Measurements from ENCODE around the gene MXRA7.
A peak's percentile ranks its signal among the peaks of the same experiment; 100 is the strongest.

The MXRA7 gene

DNA sequence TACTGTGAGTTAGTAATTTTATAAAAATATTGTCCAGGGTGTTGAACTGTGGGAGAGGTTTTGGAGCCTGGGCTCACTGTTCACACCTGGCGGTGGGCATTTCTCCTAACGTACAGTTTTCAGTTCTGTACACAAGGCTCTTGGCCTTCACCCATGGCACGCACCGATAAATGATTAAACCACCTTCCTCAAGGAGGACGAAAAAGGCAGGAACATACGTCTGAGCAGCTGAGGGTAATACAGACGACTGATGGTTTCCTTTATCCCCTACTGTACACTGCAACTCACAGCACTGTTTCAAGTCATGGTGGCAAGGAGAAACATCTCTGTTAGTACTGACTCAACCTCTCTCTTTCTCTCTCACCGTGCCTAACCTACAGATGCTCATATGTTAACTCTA, 65.8 kb downstream of the MXRA7 start:
- Mint-ChIP-seq H3K36me3 (ENCODE audit: low read depth) (no peaks in the 10 kb centered on the region), H3K27ac (peak overlapping the region; percentile 61 to 82 (median 68)), H3K27me3 (ENCODE audit: low read depth) (no peaks in the 10 kb centered on the region), H3K4me3 (no peak overlapping the region), H3K4me1 (peaks cover 14% of the 10 kb centered on the region), H3K9me3 (peaks cover 5% of the 10 kb centered on the region)
- TF ChIP-seq CTCF (IDR thresholded peaks at IDR 0.05; ENCODE audit: unreplicated experiment in 3 of 3): no peak

DNA sequence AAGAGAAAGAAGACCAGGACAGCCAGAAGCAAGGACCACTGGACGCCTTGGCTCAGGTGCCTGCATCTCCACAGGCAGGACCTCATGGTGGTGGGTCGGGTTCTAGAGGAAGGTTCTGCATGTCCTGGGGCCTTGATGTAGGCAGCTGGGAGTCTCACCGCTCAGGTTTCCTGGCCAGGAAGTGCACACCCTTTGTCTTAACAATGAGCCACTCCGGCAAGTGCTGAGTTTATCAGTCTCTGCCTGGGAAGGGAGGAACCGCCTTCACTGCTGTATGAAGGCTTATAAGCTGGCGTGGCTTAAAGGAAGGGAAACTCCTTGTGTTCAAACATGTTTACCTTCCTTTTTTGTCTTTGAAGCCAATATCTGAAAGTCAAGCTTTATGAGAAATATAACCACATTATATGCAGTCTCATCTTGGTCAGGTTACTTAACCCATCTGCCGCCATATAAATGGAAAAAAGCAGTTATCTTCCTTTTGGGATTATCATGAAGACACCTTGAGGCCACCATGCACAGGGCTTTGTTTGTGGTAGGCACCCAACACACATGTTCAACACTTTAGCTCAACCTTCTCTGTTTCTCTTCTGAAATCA, 67.1 kb downstream of the MXRA7 start, which contains the start of gene ST6GALNAC1:
Gene ST6GALNAC1 (minus strand): TSS at position 205 of the 596 bp plus-strand sequence. CDS start 119 bp downstream, at position 86.
- Mint-ChIP-seq H3K4me3 (no peak within 1 kb of the TSS), H3K36me3 (ENCODE audit: low read depth) (no peaks in the 10 kb centered on the region), H3K9me3 (peaks cover 3% of the 10 kb centered on the region), H3K27ac (peak within 1 kb of the TSS; percentile 61 to 82 (median 68)), H3K4me1 (peaks cover 25% of the 10 kb centered on the region), H3K27me3 (ENCODE audit: low read depth) (no peaks in the 10 kb centered on the region)
- TF ChIP-seq CTCF (IDR thresholded peaks at IDR 0.05; ENCODE audit: unreplicated experiment in 3 of 3): no peak

DNA sequence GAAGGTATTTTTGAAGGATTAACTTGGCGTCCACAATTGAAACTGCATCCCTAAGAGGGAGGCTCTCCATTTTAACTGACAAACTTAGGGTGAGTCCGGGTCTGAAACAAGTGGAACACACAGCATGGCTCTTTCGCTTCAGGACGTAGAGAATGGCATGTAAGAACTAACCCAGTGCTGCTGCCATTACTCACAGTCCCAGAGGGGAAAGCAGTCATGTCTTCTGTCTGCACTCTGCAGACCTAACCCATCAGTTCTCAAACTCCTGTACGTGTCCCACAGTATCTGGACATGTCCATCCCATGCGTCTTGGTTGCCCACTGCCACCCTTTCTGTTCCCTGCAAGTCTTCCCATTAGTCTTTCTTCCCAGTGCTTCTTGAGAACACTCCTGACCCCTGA, 67.8 kb downstream of the MXRA7 start:
- peak overlapping the region in 2 of 3 experiments; percentile 16 to 29 for H3K27ac Mint-ChIP-seq
- H3K4me3 Mint-ChIP-seq: no peak overlapping the region
- H3K36me3 Mint-ChIP-seq (ENCODE audit: low read depth): no peaks in the 10 kb centered on the region
- no peak for TF ChIP-seq CTCF (IDR thresholded peaks at IDR 0.05; ENCODE audit: unreplicated experiment in 3 of 3)
- peaks cover 3% of the 10 kb centered on the region for H3K9me3 Mint-ChIP-seq
- no peaks in the 10 kb centered on the region for H3K27me3 Mint-ChIP-seq (ENCODE audit: low read depth)
- peaks cover 26% of the 10 kb centered on the region for H3K4me1 Mint-ChIP-seq

DNA sequence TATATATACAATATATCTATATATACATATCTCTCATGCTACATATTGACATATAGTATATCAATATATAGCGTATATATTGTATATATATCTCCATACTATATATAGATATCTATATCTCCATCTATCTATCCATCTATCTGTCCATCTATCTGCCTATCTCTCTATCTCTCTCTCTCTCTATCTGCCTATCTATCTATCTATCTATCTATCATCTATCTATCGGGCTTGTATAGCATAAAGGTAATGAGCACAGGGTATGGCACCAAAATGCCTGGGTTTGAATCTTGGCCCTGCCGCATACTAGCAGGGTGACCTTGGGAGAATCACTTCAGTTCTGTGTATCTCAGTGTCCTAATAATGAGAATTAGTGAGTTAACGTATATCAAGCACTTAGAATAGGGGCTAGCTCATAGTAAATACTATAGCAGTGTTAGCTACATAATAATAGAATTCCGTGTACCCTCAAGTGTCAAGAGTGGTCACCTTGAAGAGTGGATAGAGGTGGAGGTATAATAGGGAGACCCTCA, 68.7 kb downstream of the MXRA7 start:
- Mint-ChIP-seq H3K36me3 (ENCODE audit: low read depth) (no peaks in the 10 kb centered on the region), H3K4me3 (no peak overlapping the region), H3K27ac (no peak overlapping the region), H3K9me3 (peaks cover 3% of the 10 kb centered on the region), H3K27me3 (ENCODE audit: low read depth) (no peaks in the 10 kb centered on the region), H3K4me1 (peaks cover 26% of the 10 kb centered on the region)
- TF ChIP-seq CTCF (IDR thresholded peaks at IDR 0.05; ENCODE audit: unreplicated experiment in 3 of 3): no peak

GRCh38 chr17:76641501-76641900, 69.3 kb downstream of the MXRA7 start:
- no peak for TF ChIP-seq CTCF (IDR thresholded peaks at IDR 0.05; ENCODE audit: unreplicated experiment in 3 of 3)
- H3K4me3 Mint-ChIP-seq: no peak overlapping the region
- peaks cover 1% of the 10 kb centered on the region for H3K9me3 Mint-ChIP-seq
- H3K27ac Mint-ChIP-seq: peak overlapping the region; percentile 31 to 83 (median 82)
- peaks cover 26% of the 10 kb centered on the region for H3K4me1 Mint-ChIP-seq
- no peaks in the 10 kb centered on the region for H3K36me3 Mint-ChIP-seq (ENCODE audit: low read depth)
- no peaks in the 10 kb centered on the region for H3K27me3 Mint-ChIP-seq (ENCODE audit: low read depth)

All from nephron (organoid).